ENCODE results near the gene ARHGAP10.

Gene ARHGAP10

GRCh38 chr4:148006001-148006400, 274.1 kb downstream of the ARHGAP10 start:
- TF ChIP-seq TAF1 (IDR thresholded peaks at IDR 0.05; ENCODE audit: low read depth) (no peak), NFIC (IDR thresholded peaks at IDR 0.05) (no peak), TEAD4 (IDR thresholded peaks at IDR 0.05) (no peak), CREB1 (IDR thresholded peaks at IDR 0.05; ENCODE audit: low read depth) (no peak), EP300 (IDR thresholded peaks at IDR 0.05; ENCODE audit: borderline replicate concordance) (no peak), YY1 (IDR thresholded peaks at IDR 0.05; ENCODE audit: low read depth) (no peak), CEBPB (IDR thresholded peaks at IDR 0.05) (no peak), ZBTB7A (IDR thresholded peaks at IDR 0.05; ENCODE audit: low read depth) (no peak), USF1 (IDR thresholded peaks at IDR 0.05) (no peak), FOXM1 (IDR thresholded peaks at IDR 0.05; ENCODE audit: borderline replicate concordance, low read depth) (no peak)

DNA sequence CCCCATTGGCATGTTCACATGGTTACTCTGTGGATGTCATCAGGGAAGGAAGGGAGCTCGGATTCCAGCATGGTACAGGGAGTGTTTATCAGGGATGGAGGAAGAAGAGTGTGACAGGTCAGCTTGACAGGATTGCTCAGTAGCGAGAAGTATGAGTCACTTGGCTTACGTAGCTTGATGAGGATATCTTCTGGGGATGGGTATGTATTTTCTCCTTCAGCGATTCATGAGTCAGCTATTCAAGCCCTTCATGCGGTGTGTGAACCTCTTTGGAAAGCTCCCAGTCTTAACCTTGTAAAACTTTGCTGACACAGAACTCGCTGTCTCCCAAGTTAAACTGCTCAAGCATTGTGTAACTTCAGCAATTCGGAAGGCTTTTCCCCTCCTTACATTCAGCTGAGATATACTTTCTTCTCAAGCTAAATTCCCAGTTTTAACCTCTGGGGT, 275.4 kb downstream of the ARHGAP10 start:
- TF ChIP-seq YY1 (IDR thresholded peaks at IDR 0.05; ENCODE audit: low read depth) (no peak), FOXM1 (IDR thresholded peaks at IDR 0.05; ENCODE audit: borderline replicate concordance, low read depth) (no peak), EGR1 (IDR thresholded peaks at IDR 0.05) (no peak), NFIC (IDR thresholded peaks at IDR 0.05) (no peak)
- TF ChIP-seq, protein P1, sequence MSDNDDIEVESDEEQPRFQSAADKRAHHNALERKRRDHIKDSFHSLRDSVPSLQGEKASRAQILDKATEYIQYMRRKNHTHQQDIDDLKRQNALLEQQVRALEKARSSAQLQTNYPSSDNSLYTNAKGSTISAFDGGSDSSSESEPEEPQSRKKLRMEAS (IDR thresholded peaks at IDR 0.05) = no peak

- no peak for TF ChIP-seq ZBTB7A (IDR thresholded peaks at IDR 0.05; ENCODE audit: low read depth)
- no peak for TF ChIP-seq FOXM1 (IDR thresholded peaks at IDR 0.05; ENCODE audit: borderline replicate concordance, low read depth)
These were observed 275.9 kb downstream of the ARHGAP10 start for GRCh38 chr4:148007792-148008191.

- no peak for TF ChIP-seq TEAD4 (IDR thresholded peaks at IDR 0.05)
- TF ChIP-seq, protein P1 (IDR thresholded peaks at IDR 0.05) = no peak
- no peak for TF ChIP-seq FOXM1 (IDR thresholded peaks at IDR 0.05; ENCODE audit: borderline replicate concordance, low read depth)
- TF ChIP-seq CEBPB (IDR thresholded peaks at IDR 0.05) = no peak
- no peak for TF ChIP-seq TAF1 (IDR thresholded peaks at IDR 0.05; ENCODE audit: low read depth)
- no peak for TF ChIP-seq RAD21 (IDR thresholded peaks at IDR 0.05; ENCODE audit: low read depth)
- TF ChIP-seq YY1 (IDR thresholded peaks at IDR 0.05; ENCODE audit: low read depth) = no peak
- no peak for TF ChIP-seq REST (IDR thresholded peaks at IDR 0.05; ENCODE audit: low read depth)
- TF ChIP-seq TCF12 (IDR thresholded peaks at IDR 0.05; ENCODE audit: low read depth) = no peak
- no peak for TF ChIP-seq USF1 (IDR thresholded peaks at IDR 0.05)
These were observed 283.2 kb downstream of the ARHGAP10 start for GRCh38 chr4:148015058-148015457.

DNA sequence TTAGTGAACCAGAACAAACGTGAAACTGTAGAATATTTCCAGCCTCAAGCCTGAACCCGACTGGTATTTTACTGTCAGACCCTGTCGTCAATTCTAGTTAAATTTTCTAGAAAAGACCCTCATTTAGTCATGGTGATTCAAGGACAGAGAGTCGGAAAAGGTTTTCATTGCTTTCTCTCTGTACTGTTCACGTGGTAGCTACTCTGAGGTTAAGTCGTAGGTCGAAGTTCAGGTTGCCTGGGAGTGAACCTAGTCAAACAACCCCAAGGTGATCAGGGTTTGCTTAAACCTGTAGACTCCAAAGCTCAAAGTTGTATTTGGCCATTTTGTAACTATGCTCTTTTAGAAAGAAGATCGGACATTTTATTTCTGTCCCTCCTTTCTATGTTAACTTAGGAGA, 283.6 kb downstream of the ARHGAP10 start:
- TF ChIP-seq TCF12 (IDR thresholded peaks at IDR 0.05; ENCODE audit: low read depth) = no peak

- TF ChIP-seq TCF12 (IDR thresholded peaks at IDR 0.05; ENCODE audit: low read depth) = no peak
- no peak for TF ChIP-seq YY1 (IDR thresholded peaks at IDR 0.05; ENCODE audit: low read depth)
- no peak for TF ChIP-seq EGR1 (IDR thresholded peaks at IDR 0.05)
- TF ChIP-seq CEBPB (IDR thresholded peaks at IDR 0.05) = no peak
- TF ChIP-seq TEAD4 (IDR thresholded peaks at IDR 0.05) = no peak
- no peak for TF ChIP-seq USF1 (IDR thresholded peaks at IDR 0.05)
- no peak for TF ChIP-seq RAD21 (IDR thresholded peaks at IDR 0.05; ENCODE audit: low read depth)
These were observed 284.3 kb downstream of the ARHGAP10 start for GRCh38 chr4:148016063-148016637.

DNA sequence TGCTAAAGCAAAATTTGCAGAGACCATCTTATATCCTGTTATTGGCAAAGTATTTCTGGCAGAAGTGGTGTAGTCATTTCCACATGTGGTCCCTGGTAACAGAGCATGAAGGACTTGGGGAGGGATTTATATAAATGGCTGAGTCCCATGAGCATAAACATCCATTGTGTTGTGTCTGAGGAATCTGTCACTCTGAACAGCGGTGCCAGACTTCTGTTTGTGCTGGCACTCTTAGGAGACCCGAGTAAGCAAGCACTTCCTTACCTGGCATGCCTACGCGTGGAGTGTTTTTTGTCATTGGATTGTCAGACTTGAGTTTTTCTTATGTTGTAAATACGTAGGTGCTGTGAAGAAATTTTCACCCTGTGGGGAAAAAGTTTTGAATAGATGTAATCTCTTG, 285.9 kb downstream of the ARHGAP10 start:
- TF ChIP-seq REST (IDR thresholded peaks at IDR 0.05; ENCODE audit: low read depth) (no peak), TCF12 (IDR thresholded peaks at IDR 0.05; ENCODE audit: low read depth) (no peak), ZBTB7A (IDR thresholded peaks at IDR 0.05; ENCODE audit: low read depth) (no peak), YY1 (IDR thresholded peaks at IDR 0.05; ENCODE audit: low read depth) (no peak), NFIC (IDR thresholded peaks at IDR 0.05) (no peak), FOXM1 (IDR thresholded peaks at IDR 0.05; ENCODE audit: borderline replicate concordance, low read depth) (no peak), TEAD4 (IDR thresholded peaks at IDR 0.05) (no peak), EP300 (IDR thresholded peaks at IDR 0.05; ENCODE audit: borderline replicate concordance) (no peak), USF1 (IDR thresholded peaks at IDR 0.05) (no peak), CREB1 (IDR thresholded peaks at IDR 0.05; ENCODE audit: low read depth) (no peak), EGR1 (IDR thresholded peaks at IDR 0.05) (no peak), RAD21 (IDR thresholded peaks at IDR 0.05; ENCODE audit: low read depth) (no peak), TAF1 (IDR thresholded peaks at IDR 0.05; ENCODE audit: low read depth) (no peak), CEBPB (IDR thresholded peaks at IDR 0.05) (no peak)
- TF ChIP-seq, protein P1 (IDR thresholded peaks at IDR 0.05) = no peak
